ENCODE data around the gene KIR3DL2. TPM values are rescaled to one million over a fixed set of nuclear protein-coding genes. Genes with fewer than 3 reads are reported as not detected.
"Not testable (repeated sequence)": the region's sequence is repeated elsewhere in the genome, so short reads cannot be mapped to it uniquely, and the experiment has no call there.

The KIR3DL2 gene
- total RNA-seq, 4 donors from 2014 or later = 0.37 TPM; not detected in 3

- Histone ChIP-seq H3K4me3 (no peak overlapping the region), H3K27ac (no peak overlapping the region), H3K27me3 (no peaks in the 10 kb centered on the region), H3K4me1 (no peaks in the 10 kb centered on the region), H3K36me3 (no peaks in the 10 kb centered on the region), H3K9me3 (no peaks in the 10 kb centered on the region)
- no peak for TF ChIP-seq POLR2A (IDR thresholded peaks at IDR 0.05)
- no peak for TF ChIP-seq CTCF (IDR thresholded peaks at IDR 0.05)
- intact Hi-C loops (cut with DNase I; ENCODE audit: low total_unique reads) = no loop called here
- no peak for DNase-seq
These were observed 43.8 kb upstream of the KIR3DL2 start for GRCh38 chr19:54806516-54806838.

GRCh38 chr19:54814571-54814970, 35.7 kb upstream of the KIR3DL2 start:
- DNase-seq; H3K27ac ChIP-seq; H3K4me1 ChIP-seq; H3K4me3 ChIP-seq; intact Hi-C loops (cut with DNase I; ENCODE audit: low total_unique reads); H3K9me3 ChIP-seq; H3K36me3 ChIP-seq; H3K27me3 ChIP-seq: not testable (repeated sequence)

- H3K4me1 ChIP-seq; DNase-seq; H3K27me3 ChIP-seq; H3K36me3 ChIP-seq; intact Hi-C loops (cut with DNase I; ENCODE audit: low total_unique reads); H3K27ac ChIP-seq; H3K4me3 ChIP-seq; H3K9me3 ChIP-seq: not testable (repeated sequence)
These were observed 34.0 kb upstream of the KIR3DL2 start, which contains the start of gene KIR3DL1 for GRCh38 chr19:54816251-54816650. Gene KIR3DL1 (plus strand): TSS chr19:54816468.

GRCh38 chr19:54817670-54818536, 32.3 kb upstream of the KIR3DL2 start:
- H3K9me3 ChIP-seq = no peaks in the 10 kb centered on the region
- intact Hi-C loops (cut with DNase I; ENCODE audit: low total_unique reads) = no loop called here
- TF ChIP-seq POLR2A (IDR thresholded peaks at IDR 0.05) (no peak), CTCF (IDR thresholded peaks at IDR 0.05) (no peak)

GRCh38 chr19:54824416-54824815, 25.8 kb upstream of the KIR3DL2 start:
- H3K4me1 ChIP-seq; H3K36me3 ChIP-seq; H3K4me3 ChIP-seq; intact Hi-C loops (cut with DNase I; ENCODE audit: low total_unique reads); H3K9me3 ChIP-seq; H3K27me3 ChIP-seq; DNase-seq; H3K27ac ChIP-seq: not testable (repeated sequence)

More at GRCh38 chr19:54817670-54818536, 32.3 kb upstream of the KIR3DL2 start:
- no peaks in the 10 kb centered on the region for H3K4me1 ChIP-seq
- no peak overlapping the region for H3K27ac ChIP-seq
- no peaks in the 10 kb centered on the region for H3K27me3 ChIP-seq
- H3K36me3 ChIP-seq = no peaks in the 10 kb centered on the region
- no peak overlapping the region for H3K4me3 ChIP-seq
- DNase-seq = no peak

DNA sequence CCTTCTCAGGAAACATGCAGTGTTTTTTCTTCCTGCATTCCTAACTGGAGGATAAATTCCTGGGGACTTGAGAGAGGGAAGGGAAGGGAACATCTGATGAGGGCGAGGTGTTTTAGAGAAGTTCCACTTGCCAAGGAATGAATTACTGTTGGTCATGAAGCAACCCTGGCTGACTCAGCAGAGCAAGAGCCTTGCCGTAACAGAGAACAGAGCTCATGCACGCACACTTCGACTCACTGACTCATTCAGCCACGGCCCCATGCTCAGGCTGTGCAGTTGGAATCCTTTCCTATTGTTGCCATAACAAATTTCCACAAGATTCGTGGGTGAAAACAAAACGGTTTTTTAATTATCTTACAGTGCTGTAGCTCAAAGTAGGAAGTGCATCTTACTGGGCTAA, 24.9 kb upstream of the KIR3DL2 start:
- H3K9me3 ChIP-seq; H3K36me3 ChIP-seq; H3K4me1 ChIP-seq; DNase-seq; H3K27ac ChIP-seq; H3K27me3 ChIP-seq; H3K4me3 ChIP-seq; intact Hi-C loops (cut with DNase I; ENCODE audit: low total_unique reads): not testable (repeated sequence)

- H3K9me3 ChIP-seq; H3K27me3 ChIP-seq; H3K4me3 ChIP-seq; DNase-seq; intact Hi-C loops (cut with DNase I; ENCODE audit: low total_unique reads); H3K4me1 ChIP-seq; H3K27ac ChIP-seq; H3K36me3 ChIP-seq: not testable (repeated sequence)
These were observed 22.2 kb upstream of the KIR3DL2 start for GRCh38 chr19:54828064-54828463.

GRCh38 chr19:54832496-54832895, 17.7 kb upstream of the KIR3DL2 start, which contains the start of gene KIR2DS4:
Gene KIR2DS4 (plus strand): TSS chr19:54832676.
- H3K4me1 ChIP-seq; H3K36me3 ChIP-seq; H3K9me3 ChIP-seq; H3K27me3 ChIP-seq; intact Hi-C loops (cut with DNase I; ENCODE audit: low total_unique reads); H3K27ac ChIP-seq; H3K4me3 ChIP-seq; DNase-seq: not testable (repeated sequence)

- intact Hi-C loops (cut with DNase I; ENCODE audit: low total_unique reads); DNase-seq; H3K36me3 ChIP-seq; H3K27ac ChIP-seq; H3K9me3 ChIP-seq; H3K4me1 ChIP-seq; H3K27me3 ChIP-seq; H3K4me3 ChIP-seq: not testable (repeated sequence)
These were observed 15.1 kb upstream of the KIR3DL2 start for GRCh38 chr19:54835126-54835525.

- H3K9me3 ChIP-seq; H3K27ac ChIP-seq; H3K4me1 ChIP-seq; H3K36me3 ChIP-seq; intact Hi-C loops (cut with DNase I; ENCODE audit: low total_unique reads); H3K27me3 ChIP-seq; DNase-seq; H3K4me3 ChIP-seq: not testable (repeated sequence)
These were observed 12.7 kb upstream of the KIR3DL2 start for GRCh38 chr19:54837522-54837921.

DNA sequence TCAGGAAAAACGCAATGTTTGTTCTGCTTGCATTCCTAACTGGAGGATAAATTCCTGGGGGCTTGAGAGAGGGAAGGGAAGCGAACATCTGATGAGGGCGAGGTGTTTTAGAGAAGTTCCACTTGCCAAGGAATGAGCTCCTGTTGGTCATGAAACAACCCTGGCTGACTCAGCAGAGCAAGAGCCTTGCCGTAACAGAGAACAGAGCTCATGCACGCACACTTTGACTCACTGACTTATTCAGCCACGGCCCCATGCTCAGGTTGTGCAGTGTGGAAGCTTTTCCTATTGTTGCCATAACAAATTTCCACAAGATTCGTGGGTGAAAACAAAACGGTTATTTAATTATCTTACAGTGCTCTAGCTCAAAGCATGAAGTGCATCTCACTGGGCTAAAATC, 7.1 kb upstream of the KIR3DL2 start:
- H3K27me3 ChIP-seq; intact Hi-C loops (cut with DNase I; ENCODE audit: low total_unique reads); DNase-seq; H3K36me3 ChIP-seq; H3K4me1 ChIP-seq; H3K9me3 ChIP-seq; H3K27ac ChIP-seq; H3K4me3 ChIP-seq: not testable (repeated sequence)

Data from uterus (tissue), 4 donors.